Measurements from ENCODE around the gene FKBP5.
A peak's percentile ranks its signal among the peaks of the same experiment; 100 is the strongest.
"Not testable (repeated sequence)": the region's sequence is repeated elsewhere in the genome, so short reads cannot be mapped to it uniquely, and the experiment has no call there.

FKBP5 gene

GRCh38 chr6:35609588-35609987 lies 79.1 kb downstream of the FKBP5 start:
- DNase-seq: no peak

- DNase-seq: no peak
Observed at GRCh38 chr6:35607517-35608233, 81.0 kb downstream of the FKBP5 start.

DNA sequence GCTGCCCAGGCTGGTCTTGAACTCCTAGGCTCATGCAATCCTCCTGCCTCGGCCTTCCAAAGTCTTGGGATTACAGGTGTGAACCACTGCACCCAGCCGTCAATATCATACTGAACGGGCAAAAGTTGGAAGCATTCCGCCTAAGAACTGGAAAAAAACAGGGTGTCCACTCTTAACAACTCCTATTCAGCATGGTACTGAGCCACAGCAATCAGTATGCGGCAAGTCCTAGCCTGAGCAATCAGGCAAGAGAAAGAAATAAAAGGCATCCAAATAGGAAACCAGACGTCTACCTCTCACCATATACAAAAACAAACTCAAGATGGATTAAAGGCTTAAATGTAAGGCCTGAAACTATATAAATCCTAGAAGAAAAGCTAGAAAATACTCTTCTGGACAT lies 83.1 kb downstream of the FKBP5 start:
- no peak for DNase-seq

GRCh38 chr6:35603326-35604202 lies 85.2 kb downstream of the FKBP5 start:
- no peak for DNase-seq

DNA sequence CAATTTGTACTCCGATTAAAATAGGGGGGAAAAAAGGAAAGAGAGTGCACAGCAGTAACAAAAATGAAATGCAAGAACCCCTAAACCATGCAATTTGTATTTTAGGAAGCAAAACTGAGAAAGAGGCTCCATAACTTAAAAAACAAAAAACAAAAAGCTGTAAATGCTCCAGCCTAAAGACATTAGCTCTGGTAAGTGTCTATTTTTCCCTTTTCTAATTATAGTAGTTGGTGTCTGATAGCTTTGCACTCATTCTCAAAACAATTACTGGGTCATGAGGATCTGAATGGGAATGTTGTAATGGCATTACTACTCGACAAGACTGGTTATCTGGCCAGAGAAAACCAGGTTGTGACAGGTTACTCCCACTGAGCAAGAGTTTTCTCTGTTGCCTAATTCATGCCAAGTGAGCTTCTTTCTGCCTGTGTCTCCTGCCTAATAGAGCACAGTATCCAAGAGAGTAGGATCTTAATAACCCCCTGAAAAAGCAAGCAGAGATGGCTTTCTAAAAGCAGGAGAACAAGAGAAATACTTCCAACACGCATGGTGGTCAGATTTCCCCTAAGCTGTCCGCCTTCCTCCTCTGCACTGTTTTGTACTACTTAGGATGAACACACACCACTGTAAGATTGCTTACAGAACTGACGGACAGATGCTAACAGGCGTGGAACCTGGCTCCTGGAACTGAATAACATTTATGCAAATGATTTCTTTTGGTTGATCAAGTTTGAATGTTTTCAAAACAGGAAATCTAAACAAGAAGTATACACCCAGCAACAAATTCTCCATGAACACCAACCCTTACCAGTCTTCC lies 86.4 kb downstream of the FKBP5 start:
- peak in 1 of 2 experiments; percentile 28 for DNase-seq

DNA sequence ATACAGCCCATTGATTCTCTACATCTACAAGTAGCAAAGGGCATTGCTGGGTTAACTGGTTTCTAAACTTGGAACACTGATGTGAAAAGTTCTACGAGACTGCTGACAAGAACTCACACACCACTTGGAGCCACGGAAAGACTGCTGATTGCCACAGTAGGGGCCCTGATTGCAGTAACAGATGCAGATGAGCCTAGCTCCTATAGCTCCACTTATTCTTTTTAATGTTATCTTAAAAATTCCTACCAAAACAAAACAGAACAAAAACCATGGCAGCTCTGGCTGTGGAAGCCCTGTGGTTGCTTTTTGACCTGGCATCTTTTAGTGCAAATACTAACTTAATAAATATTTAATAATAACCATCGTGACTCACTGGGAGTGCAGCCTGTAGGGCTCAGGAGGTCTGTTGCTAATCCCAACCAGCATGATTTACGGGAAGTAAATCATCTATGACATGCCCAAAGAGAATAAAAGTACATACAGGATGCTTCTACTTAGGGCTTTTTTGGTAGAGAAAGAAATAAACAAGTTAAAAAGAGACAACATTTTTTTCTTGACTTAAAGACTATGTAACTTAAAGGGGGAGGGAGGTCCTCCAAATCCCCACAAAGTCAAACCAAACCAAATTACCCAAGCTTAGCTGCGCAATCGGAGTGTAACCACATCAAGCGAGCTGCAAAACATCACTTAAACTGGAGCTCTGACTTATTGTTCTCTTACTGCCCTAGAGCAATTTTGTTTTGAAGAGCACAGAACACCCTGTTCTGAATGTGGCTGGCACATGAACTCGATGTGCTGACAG lies 87.2 kb downstream of the FKBP5 start:
- peak; percentile 65 to 81 for DNase-seq

DNA sequence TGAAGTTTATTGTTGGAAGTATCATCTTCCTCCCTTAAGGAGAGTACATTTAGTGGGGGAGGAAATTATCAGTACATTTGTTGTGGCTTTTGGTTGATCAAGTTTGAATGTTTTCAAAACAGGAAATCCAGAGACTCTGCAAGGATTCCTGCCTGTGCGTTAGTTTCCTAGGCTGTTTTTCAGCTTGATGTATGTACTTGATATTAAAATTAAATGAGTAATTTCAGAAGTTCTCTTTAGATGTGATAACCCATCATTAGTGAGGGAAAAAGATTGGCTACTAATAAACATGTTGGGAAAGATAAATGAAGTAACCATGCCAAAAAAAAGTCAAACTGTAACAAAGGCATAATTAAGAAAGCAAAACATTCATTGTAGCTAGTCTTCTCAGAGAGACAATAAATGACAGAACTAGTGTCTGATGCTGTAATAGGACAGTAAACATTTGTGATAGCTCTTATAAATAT lies 88.0 kb downstream of the FKBP5 start:
- DNase-seq: no peak

GRCh38 chr6:35599761-35600658 lies 88.7 kb downstream of the FKBP5 start:
- DNase-seq: no peak

GRCh38 chr6:35598621-35599020 lies 90.1 kb downstream of the FKBP5 start:
- DNase-seq: not testable (repeated sequence)

GRCh38 chr6:35596448-35597442 lies 92.0 kb downstream of the FKBP5 start:
- DNase-seq: no peak

- DNase-seq: no peak
Observed at GRCh38 chr6:35594503-35595186, 94.1 kb downstream of the FKBP5 start.

- no peak for DNase-seq
Observed at GRCh38 chr6:35592178-35592577, 96.5 kb downstream of the FKBP5 start.

DNA sequence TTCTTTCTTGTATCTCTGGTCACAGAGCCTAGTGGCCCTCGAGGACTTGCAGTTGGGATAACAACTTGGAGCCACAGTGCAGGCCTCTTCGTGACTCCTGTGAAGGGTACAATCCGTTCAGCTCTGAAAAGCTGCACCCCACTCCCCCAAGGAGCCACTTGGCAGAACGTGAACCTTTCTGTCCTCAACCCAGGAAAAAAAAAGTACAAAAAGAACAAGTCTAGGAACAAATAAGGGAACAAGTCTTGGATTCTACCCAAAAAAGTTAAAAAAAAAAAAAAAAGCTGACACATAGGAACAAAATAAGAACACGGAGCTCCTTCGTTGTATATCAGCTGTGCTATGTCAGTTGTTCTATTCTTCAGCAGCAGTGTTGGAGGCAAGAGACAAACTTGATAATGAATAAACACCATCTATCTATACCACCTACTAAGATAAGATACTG lies 98.1 kb downstream of the FKBP5 start:
- DNase-seq: no peak

GRCh38 chr6:35589904-35590303 lies 98.8 kb downstream of the FKBP5 start:
- no peak for DNase-seq

GRCh38 chr6:35589201-35589739 lies 99.4 kb downstream of the FKBP5 start:
- no peak for DNase-seq

- no peak for DNase-seq
Observed at GRCh38 chr6:35587167-35587566, 101.5 kb downstream of the FKBP5 start.

DNA sequence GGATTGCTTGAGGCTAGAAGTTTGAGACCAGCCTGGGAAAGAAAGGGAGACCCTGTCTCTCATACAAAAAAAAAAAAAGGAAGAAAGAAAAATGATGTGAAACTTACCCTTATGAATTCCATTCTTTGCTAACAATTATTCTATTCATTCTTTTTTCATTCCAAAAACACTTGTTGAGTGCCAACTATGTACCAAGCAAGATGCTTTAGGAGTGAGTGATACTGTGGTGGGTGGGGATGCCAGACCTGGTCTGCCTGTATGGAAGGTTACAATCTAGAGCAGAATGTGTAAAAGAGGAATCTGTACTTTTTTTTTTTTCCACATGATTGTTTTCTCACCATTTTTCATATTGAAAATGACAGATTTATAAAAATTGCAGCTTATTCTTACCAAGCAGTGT lies 102.2 kb downstream of the FKBP5 start:
- DNase-seq: no peak

- peak; percentile 15 to 26 for DNase-seq
Observed at GRCh38 chr6:35585658-35586057, 103.1 kb downstream of the FKBP5 start.

All from AML-193 (cell line).